SK-N-MC (cell line): ENCODE results near the gene SDK2.

Experiments used
- DNase-seq: peaks from one replicate; pipeline ENCODE4 v3.0.0-alpha.2; 2011; ENCODE audit warnings: low read depth, low spot score
- H3K27ac ChIP-seq: fragments of 200-600 bp; sonication (generic); 2 replicates; pipeline ENCODE4 v1.5.1; 2016; ENCODE audit warnings: mixed run types
- H3K36me3 ChIP-seq: fragments of 200-600 bp; sonication (generic); 2 replicates; pipeline ENCODE4 v1.6.1; 2017; ENCODE audit warnings: antibody characterized with exemption, low read length, mixed read lengths; ENCODE audit not compliant: insufficient read depth
- H3K4me3 ChIP-seq: fragments of 200-600 bp; sonication (generic); 2 replicates; pipeline ENCODE4 v1.5.1; 2016
- H3K9ac ChIP-seq: fragments of 200-600 bp; sonication (generic); 2 replicates; pipeline ENCODE4 v1.8.0; 2017; ENCODE audit warnings: mixed run types, mixed read lengths; ENCODE audit not compliant: insufficient read length
- H3K9me3 ChIP-seq: fragments of 200-600 bp; sonication (generic); 2 replicates; pipeline ENCODE4 v1.6.1; 2017; ENCODE audit warnings: low read depth, mild to moderate bottlenecking, antibody characterized with exemption, low read length, moderate library complexity, mixed read lengths
- EZH2 ChIP-seq: fragments of 200-600 bp; sonication (generic); IDR thresholded peaks from one replicate; pipeline ENCODE4 v1.6.1; 2017; ENCODE audit warnings: antibody characterized with exemption
- FOXP2 ChIP-seq: optimal IDR thresholded peaks from 2 replicates; pipeline ENCODE3; 2011; ENCODE audit warnings: mild to moderate bottlenecking, moderate library complexity; ENCODE audit not compliant: insufficient read depth; ENCODE audit errors: extremely low read length, control extremely low read depth
- POLR2AphosphoS5 ChIP-seq: IDR thresholded peaks from 2 replicates; pipeline ENCODE4 v1.6.1; 2012; ENCODE audit warnings: mild to moderate bottlenecking, low read depth, low read length, borderline replicate concordance

The SDK2 gene

DNA sequence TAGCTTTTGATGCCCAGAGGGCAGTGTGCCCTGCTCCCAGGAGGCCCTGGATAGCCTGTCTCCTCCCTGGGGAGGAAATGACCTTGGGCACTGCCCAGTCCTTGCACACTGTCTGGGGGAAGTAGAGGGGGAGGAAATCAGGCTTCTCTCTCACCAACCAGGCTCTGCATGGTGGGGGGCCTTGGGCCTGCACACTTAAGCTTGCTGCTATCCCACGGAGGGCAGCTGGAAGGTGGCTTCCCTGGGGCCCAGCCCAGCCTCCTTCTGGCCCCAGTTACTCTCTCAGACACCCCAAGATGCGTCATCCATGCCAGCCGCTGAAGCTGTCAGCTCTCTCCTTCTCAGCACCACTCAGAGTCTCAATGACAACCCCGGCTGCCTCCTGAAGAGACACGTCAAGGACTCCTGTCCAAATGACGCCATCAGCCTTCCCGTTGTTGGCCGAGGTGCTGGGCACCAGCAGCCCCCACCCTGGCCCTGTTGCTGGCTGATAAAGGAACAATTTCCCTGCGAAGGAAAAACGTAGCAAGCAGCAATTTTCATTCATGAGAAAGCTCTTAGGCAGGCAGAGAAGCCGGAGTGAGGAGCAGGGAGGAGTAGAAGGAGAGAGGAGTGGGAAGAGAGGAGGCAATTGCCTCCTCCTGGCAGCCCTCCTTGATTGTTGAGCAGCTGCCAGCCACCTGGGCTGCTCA, 95.5 kb downstream of the SDK2 start:
- no peak overlapping the region for H3K9ac ChIP-seq
- no peak for DNase-seq
- no peaks in the 10 kb centered on the region for H3K9me3 ChIP-seq
- TF ChIP-seq EZH2 (no peak), POLR2AphosphoS5 (no peak), FOXP2 (no peak)
- H3K4me3 ChIP-seq, result no peak overlapping the region
- H3K27ac ChIP-seq, result no peak overlapping the region
- H3K36me3 ChIP-seq, result no peaks in the 10 kb centered on the region

DNA sequence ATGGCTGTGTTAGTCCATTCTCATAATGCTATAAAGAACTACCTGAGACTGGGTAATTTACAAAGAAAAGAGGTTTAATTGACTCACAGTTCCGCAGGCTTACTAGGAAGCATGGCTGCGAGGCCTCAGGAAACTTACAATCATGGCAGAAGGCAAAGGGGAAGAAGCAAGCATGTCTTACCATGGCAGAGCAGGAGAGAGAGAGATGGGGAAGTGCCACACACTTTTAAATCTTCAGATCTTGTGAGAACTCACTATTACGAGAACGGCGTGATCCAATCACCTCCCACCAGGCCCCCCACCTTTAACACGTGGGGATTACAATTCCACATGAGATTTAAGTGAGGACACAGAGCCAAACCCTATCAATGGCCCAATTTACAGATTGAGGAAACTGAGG, 96.5 kb downstream of the SDK2 start:
- no peak overlapping the region for H3K27ac ChIP-seq
- H3K36me3 ChIP-seq, result no peaks in the 10 kb centered on the region
- no peak overlapping the region for H3K9ac ChIP-seq
- H3K4me3 ChIP-seq, result no peak overlapping the region
- DNase-seq, result no peak
- no peak for TF ChIP-seq EZH2
- TF ChIP-seq FOXP2, result no peak
- TF ChIP-seq POLR2AphosphoS5, result no peak
- no peaks in the 10 kb centered on the region for H3K9me3 ChIP-seq

DNA sequence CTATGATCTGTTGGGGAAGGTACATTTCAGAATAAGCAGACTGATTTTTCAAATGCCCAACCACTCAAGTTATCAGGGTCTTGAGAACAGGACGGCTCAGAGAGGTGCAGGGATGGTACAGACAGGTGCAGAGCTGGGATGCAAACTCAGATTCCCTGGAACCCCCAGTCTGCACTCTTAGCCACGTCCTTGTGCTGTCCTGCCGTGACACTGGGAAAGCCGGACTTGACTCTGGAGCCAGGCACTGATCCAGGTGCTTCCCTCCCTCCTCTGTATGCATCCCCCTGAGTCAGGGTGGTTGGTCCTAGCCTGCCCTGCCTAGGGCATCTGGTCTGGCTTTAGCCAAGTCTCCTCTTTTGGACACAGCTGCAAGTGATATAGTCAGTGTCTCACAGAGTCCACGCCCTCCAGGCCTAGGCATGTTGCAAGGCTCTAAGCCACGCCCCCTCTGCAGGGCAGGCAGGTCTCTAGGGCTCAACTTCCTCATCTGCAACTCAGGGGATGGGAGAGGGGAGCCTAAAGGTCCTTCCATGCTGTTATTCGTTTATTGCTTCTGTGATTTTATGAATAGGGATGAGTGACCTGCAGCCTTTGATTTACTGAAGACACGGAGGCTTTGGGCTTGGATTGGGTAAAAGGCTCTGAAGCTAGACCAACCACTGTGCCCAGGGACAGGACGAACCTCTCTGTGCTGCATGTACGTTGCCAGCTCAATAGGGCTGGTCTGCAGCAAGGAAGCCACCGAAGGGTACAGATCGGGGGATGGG, 97.3 kb downstream of the SDK2 start:
- no peak overlapping the region for H3K4me3 ChIP-seq
- H3K9me3 ChIP-seq, result no peaks in the 10 kb centered on the region
- no peak overlapping the region for H3K27ac ChIP-seq
- H3K9ac ChIP-seq, result no peak overlapping the region
- H3K36me3 ChIP-seq, result no peaks in the 10 kb centered on the region
- no peak for TF ChIP-seq FOXP2
- no peak for DNase-seq

GRCh38 chr17:73546114-73546513, 98.1 kb downstream of the SDK2 start:
- no peak for TF ChIP-seq EZH2
- no peak for TF ChIP-seq FOXP2
- no peak for TF ChIP-seq POLR2AphosphoS5
- Histone ChIP-seq H3K9me3 (no peaks in the 10 kb centered on the region), H3K4me3 (no peak overlapping the region), H3K27ac (no peak overlapping the region), H3K9ac (no peak overlapping the region), H3K36me3 (no peaks in the 10 kb centered on the region)
- DNase-seq, result no peak

DNA sequence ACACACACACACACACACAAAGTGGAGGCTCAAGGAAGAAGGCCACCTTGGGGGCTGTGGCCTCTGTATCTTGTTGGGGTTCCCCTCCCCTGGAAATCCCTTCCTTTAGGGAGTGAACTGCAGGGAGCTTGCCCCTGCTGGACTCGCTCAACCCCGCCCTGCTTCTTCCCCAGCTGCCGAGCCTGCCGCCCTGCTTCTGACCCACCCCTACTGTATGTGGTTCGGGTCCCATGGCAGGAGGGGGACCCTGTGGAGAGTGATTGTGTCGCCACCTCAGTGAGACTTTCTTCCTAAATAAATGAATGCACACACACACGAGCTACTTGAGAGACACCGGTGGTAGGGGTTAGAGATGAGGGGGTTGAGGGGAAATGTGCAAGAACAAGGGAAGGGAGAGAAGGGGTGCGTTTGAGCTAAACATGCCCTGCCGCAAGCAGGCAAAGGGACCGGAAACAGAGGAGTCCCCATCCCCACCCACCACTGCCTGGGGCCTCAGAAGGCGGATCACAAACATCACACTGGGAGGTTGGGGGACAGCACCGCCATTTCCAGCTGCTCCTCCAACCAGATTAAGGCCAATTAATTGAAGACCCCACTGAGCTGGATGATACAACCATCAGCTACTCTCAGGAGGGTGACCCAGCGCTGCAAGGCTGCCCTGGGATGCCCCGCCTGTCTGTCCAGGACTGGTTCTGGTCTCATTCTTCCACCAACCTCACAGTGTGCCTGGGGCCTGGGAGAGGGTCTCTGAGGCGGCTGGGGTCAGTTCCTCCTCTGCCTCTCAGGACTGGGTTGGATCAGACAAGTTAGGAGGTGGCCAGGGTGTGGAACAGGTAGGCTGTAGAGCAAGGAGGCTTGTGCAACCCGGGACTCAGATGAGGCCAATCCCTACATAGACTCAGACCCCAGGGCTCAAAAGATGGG, 98.9 kb downstream of the SDK2 start:
- no peak overlapping the region for H3K27ac ChIP-seq

GRCh38 chr17:73544333-73544732, 99.9 kb downstream of the SDK2 start:
- no peaks in the 10 kb centered on the region for H3K36me3 ChIP-seq

More for the DNA sequence above, 98.9 kb downstream of the SDK2 start:
- TF ChIP-seq POLR2AphosphoS5 (no peak), EZH2 (no peak), FOXP2 (no peak)
- no peak overlapping the region for H3K4me3 ChIP-seq
- no peaks in the 10 kb centered on the region for H3K36me3 ChIP-seq
- no peak for DNase-seq
- H3K9ac ChIP-seq, result no peak overlapping the region
- H3K9me3 ChIP-seq, result no peaks in the 10 kb centered on the region

GRCh38 chr17:73542323-73542722, 101.9 kb downstream of the SDK2 start:
- Histone ChIP-seq H3K9ac (no peak overlapping the region), H3K4me3 (no peak overlapping the region), H3K36me3 (no peaks in the 10 kb centered on the region), H3K27ac (no peak overlapping the region), H3K9me3 (no peaks in the 10 kb centered on the region)
- DNase-seq, result no peak
- TF ChIP-seq POLR2AphosphoS5 (no peak), FOXP2 (no peak), EZH2 (no peak)

More at GRCh38 chr17:73544333-73544732, 99.9 kb downstream of the SDK2 start:
- TF ChIP-seq FOXP2, result no peak
- no peak for TF ChIP-seq POLR2AphosphoS5
- TF ChIP-seq EZH2, result no peak
- DNase-seq, result no peak
- Histone ChIP-seq H3K4me3 (no peak overlapping the region), H3K9me3 (no peaks in the 10 kb centered on the region), H3K27ac (no peak overlapping the region), H3K9ac (no peak overlapping the region)

DNA sequence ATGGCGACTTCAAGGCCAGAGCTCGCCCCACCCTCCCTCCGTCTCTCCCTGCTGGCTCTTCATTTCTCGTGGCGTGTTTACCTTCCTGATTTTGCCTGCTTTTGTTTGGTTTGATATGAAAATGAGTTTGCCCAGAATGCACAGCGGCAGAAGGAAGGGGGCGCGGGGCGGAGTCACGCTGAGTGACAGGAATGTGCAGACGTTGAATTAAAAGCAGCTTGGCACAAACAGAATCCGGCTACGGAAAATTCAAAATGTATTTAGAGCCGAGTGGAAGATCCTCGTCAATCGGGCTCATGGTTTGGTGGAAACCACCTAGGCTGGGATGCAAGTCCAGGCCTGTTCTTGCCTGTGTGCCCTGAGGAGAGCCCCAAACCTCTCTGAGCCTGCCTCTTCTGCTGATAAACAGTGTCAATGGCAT, 102.7 kb downstream of the SDK2 start:
- DNase-seq, result no peak
- no peak overlapping the region for H3K27ac ChIP-seq
- H3K36me3 ChIP-seq, result no peaks in the 10 kb centered on the region
- TF ChIP-seq FOXP2, result no peak
- TF ChIP-seq EZH2, result no peak
- TF ChIP-seq POLR2AphosphoS5, result no peak
- H3K4me3 ChIP-seq, result no peak overlapping the region
- no peak overlapping the region for H3K9ac ChIP-seq
- no peaks in the 10 kb centered on the region for H3K9me3 ChIP-seq
